ENCODE data around the gene YAP1. TPM values are rescaled to one million over a fixed set of nuclear protein-coding genes. Genes with fewer than 3 reads are reported as not detected.

Gene YAP1
- total RNA-seq, 4 donors from 2014 or later = 226 to 310 (median 252) TPM

GRCh38 chr11:102238391-102238821 lies 128.2 kb downstream of the YAP1 start:
- Histone ChIP-seq H3K36me3 (peaks cover 3% of the 10 kb centered on the region), H3K4me1 (peaks cover 6% of the 10 kb centered on the region), H3K27ac (no peak overlapping the region), H3K9me3 (no peaks in the 10 kb centered on the region), H3K27me3 (no peaks in the 10 kb centered on the region), H3K4me3 (no peak overlapping the region)
- no peak for DNase-seq (ENCODE audit: low spot score in 2 of 2)
- TF ChIP-seq POLR2AphosphoS5 (IDR thresholded peaks at IDR 0.05) = no peak
- no peak for TF ChIP-seq EP300 (IDR thresholded peaks at IDR 0.05)
- TF ChIP-seq POLR2A (IDR thresholded peaks at IDR 0.05) = no peak

- DNase-seq (ENCODE audit: low spot score in 2 of 2) = no peak
- Histone ChIP-seq H3K27me3 (no peaks in the 10 kb centered on the region), H3K4me1 (peaks cover 6% of the 10 kb centered on the region), H3K36me3 (no peaks in the 10 kb centered on the region), H3K27ac (no peak overlapping the region), H3K4me3 (no peak overlapping the region), H3K9me3 (no peaks in the 10 kb centered on the region)
- 73% methylated on average over 2 of the region's 2 CpGs for WGBS
- TF ChIP-seq EP300 (IDR thresholded peaks at IDR 0.05) (no peak), CTCF (IDR thresholded peaks at IDR 0.05) (no peak), POLR2A (IDR thresholded peaks at IDR 0.05) (no peak), POLR2AphosphoS5 (IDR thresholded peaks at IDR 0.05) (no peak)
These were observed 129.2 kb downstream of the YAP1 start for GRCh38 chr11:102239448-102239847.

- TF ChIP-seq EP300 (IDR thresholded peaks at IDR 0.05) (no peak), POLR2A (IDR thresholded peaks at IDR 0.05) (no peak)
- Histone ChIP-seq H3K9me3 (no peaks in the 10 kb centered on the region), H3K27ac (no peak overlapping the region), H3K4me3 (no peak overlapping the region), H3K4me1 (peaks cover 3% of the 10 kb centered on the region), H3K36me3 (no peaks in the 10 kb centered on the region), H3K27me3 (no peaks in the 10 kb centered on the region)
- DNase-seq (ENCODE audit: low spot score in 2 of 2) = no peak
- 90% methylated on average over 6 of the region's 6 CpGs for WGBS
These were observed 129.7 kb downstream of the YAP1 start for GRCh38 chr11:102239911-102240310.

- Histone ChIP-seq H3K9me3 (no peaks in the 10 kb centered on the region), H3K4me3 (no peak overlapping the region), H3K27ac (no peak overlapping the region), H3K4me1 (no peaks in the 10 kb centered on the region), H3K36me3 (no peaks in the 10 kb centered on the region), H3K27me3 (no peaks in the 10 kb centered on the region)
- no peak for DNase-seq (ENCODE audit: low spot score in 2 of 2)
- no peak for TF ChIP-seq POLR2AphosphoS5 (IDR thresholded peaks at IDR 0.05)
- TF ChIP-seq POLR2A (IDR thresholded peaks at IDR 0.05) = no peak
- TF ChIP-seq EP300 (IDR thresholded peaks at IDR 0.05) = no peak
- no peak for TF ChIP-seq CTCF (IDR thresholded peaks at IDR 0.05)
- 52% methylated on average over 2 of the region's 2 CpGs for WGBS
These were observed 130.3 kb downstream of the YAP1 start for GRCh38 chr11:102240502-102240901.

- Histone ChIP-seq H3K27ac (no peak overlapping the region), H3K27me3 (no peaks in the 10 kb centered on the region), H3K9me3 (no peaks in the 10 kb centered on the region), H3K36me3 (no peaks in the 10 kb centered on the region), H3K4me3 (no peak overlapping the region), H3K4me1 (no peaks in the 10 kb centered on the region)
- no peak for TF ChIP-seq POLR2AphosphoS5 (IDR thresholded peaks at IDR 0.05)
- TF ChIP-seq EP300 (IDR thresholded peaks at IDR 0.05) = no peak
- no peak for TF ChIP-seq CTCF (IDR thresholded peaks at IDR 0.05)
- TF ChIP-seq POLR2A (IDR thresholded peaks at IDR 0.05) = no peak
- no peak for DNase-seq (ENCODE audit: low spot score in 2 of 2)
- 65% methylated on average over 1 of the region's 1 CpG for WGBS
These were observed 130.8 kb downstream of the YAP1 start for GRCh38 chr11:102241026-102241425.

GRCh38 chr11:102243399-102243884 lies 133.2 kb downstream of the YAP1 start:
- no peaks in the 10 kb centered on the region for H3K27me3 ChIP-seq
- no peak overlapping the region for H3K4me3 ChIP-seq
- TF ChIP-seq POLR2A (IDR thresholded peaks at IDR 0.05) = no peak
- no peak for TF ChIP-seq EP300 (IDR thresholded peaks at IDR 0.05)
- TF ChIP-seq POLR2AphosphoS5 (IDR thresholded peaks at IDR 0.05) = no peak
- no peak for TF ChIP-seq CTCF (IDR thresholded peaks at IDR 0.05)
- no peaks in the 10 kb centered on the region for H3K36me3 ChIP-seq
- DNase-seq (ENCODE audit: low spot score in 2 of 2) = no peak
- 89% methylated on average over 2 of the region's 2 CpGs for WGBS
- no peak overlapping the region for H3K27ac ChIP-seq
- H3K9me3 ChIP-seq = no peaks in the 10 kb centered on the region
- H3K4me1 ChIP-seq = no peaks in the 10 kb centered on the region

Data from suprapubic skin (tissue), 4 donors.